Measurements from ENCODE around the gene TECPR2.

The TECPR2 gene

DNA sequence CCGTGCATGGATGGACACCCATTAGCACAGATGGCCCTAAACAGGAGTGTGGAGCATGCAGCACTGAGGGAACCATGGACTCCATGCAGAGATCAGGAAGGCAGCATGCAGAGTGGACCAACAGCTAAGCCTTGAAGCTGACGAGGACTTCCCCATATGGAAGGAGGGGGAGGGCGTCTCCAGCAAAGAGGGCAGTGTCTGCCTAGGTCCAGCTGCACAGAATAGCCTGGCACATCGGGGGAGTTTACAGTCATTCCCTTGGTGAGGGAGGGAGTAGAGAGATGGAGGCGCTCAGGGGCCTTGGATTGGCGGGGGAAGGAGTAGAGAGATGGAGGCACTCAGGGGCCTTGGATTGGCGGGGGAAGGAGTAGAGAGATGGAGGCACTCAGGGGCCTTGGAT, 82.3 kb downstream of the TECPR2 start:
- TF ChIP-seq, protein P1, sequence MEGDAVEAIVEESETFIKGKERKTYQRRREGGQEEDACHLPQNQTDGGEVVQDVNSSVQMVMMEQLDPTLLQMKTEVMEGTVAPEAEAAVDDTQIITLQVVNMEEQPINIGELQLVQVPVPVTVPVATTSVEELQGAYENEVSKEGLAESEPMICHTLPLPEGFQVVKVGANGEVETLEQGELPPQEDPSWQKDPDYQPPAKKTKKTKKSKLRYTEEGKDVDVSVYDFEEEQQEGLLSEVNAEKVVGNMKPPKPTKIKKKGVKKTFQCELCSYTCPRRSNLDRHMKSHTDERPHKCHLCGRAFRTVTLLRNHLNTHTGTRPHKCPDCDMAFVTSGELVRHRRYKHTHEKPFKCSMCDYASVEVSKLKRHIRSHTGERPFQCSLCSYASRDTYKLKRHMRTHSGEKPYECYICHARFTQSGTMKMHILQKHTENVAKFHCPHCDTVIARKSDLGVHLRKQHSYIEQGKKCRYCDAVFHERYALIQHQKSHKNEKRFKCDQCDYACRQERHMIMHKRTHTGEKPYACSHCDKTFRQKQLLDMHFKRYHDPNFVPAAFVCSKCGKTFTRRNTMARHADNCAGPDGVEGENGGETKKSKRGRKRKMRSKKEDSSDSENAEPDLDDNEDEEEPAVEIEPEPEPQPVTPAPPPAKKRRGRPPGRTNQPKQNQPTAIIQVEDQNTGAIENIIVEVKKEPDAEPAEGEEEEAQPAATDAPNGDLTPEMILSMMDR (IDR thresholded peaks at IDR 0.05; ENCODE audit: low read depth, low read length, missing control alignments): no peak
- no peak for DNase-seq (ENCODE audit: extremely low read depth, low read depth)
- no peak overlapping the region for H3K4me3 ChIP-seq (replicated peaks; ENCODE audit: low read depth, low read length)

DNA sequence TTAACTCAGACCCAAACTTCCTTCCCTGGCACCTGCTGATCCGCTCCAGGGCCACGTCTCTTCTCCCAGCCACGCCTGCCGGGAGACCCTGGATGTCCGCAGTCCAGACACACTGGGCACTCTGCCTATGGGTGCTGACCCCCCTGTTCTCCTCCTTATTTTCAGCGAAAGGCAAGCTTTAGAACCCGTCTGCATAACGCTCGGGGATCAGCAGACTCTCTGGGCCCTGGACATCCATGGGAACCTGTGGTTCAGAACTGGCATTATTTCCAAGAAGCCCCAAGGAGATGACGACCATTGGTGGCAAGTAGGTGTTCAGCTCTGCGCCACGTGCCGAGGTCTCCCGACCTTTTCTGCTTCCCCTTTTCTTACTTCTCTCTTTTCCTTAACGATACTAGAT, 82.9 kb downstream of the TECPR2 start:
- DNase-seq (ENCODE audit: extremely low read depth, low read depth): no peak
- TF ChIP-seq, protein P1 (IDR thresholded peaks at IDR 0.05; ENCODE audit: low read depth, low read length, missing control alignments): no peak
- H3K4me3 ChIP-seq (replicated peaks; ENCODE audit: low read depth, low read length): no peak overlapping the region

DNA sequence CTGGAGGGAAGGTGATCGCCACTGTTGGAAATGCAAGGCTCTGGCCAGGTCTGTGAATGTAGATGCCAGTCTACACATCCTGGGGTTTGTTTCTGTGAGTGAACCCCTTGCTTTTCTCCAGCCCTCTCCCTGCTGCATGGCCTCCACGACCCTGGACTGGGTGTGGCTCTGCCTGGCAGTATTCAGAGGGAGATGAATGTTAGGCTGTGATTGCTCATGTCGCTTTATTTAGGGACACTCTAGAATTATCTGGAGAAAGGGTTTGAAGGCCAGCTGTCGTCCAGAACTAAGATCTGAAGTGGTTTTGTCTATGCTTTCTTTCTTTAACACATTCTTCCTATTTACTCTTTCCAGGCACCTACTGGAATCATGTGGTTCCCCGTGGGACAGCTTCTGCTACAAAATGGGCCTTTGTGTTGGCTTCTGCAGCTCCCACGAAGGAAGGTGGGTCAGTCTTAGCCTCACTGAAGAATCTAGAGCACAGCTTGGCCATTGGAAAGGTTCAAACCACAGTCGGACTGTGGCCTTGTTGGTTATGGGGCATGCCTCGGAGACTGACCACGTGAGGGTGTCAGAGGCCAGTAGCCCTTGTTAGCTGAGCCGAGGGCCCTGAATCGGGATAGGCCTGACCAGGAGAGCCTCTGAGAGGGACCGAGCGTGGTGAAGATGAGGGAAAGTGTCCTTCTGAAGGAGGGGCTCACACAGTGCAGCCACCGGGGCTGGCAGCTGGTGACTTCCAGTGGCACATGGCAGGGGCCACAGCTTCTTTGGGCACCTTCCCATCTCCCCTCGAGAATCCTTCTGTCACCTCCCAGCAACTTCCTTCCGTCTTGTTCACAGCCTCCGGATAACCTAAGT, 87.7 kb downstream of the TECPR2 start:
- no peak for DNase-seq (ENCODE audit: extremely low read depth, low read depth)
- TF ChIP-seq, protein P1 (IDR thresholded peaks at IDR 0.05; ENCODE audit: low read depth, low read length, missing control alignments): no peak
- no peak overlapping the region for H3K4me3 ChIP-seq (replicated peaks; ENCODE audit: low read depth, low read length)

DNA sequence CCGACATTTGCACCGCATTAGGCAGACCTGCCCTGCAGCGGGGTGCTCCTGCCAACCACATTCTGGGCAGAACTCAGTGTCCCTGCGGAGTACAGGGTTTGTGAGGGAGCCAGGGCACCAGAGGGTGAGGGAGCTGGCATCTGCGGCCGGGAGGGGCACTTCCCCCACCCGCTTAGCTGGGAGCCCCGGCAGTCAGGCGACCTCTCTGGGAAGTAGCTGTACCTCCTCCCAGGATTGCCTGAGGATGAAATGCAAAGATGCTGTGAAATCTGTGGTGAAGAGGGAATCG, 88.3 kb downstream of the TECPR2 start:
- DNase-seq (ENCODE audit: extremely low read depth, low read depth): no peak
- H3K4me3 ChIP-seq (replicated peaks; ENCODE audit: low read depth, low read length): no peak overlapping the region

DNA sequence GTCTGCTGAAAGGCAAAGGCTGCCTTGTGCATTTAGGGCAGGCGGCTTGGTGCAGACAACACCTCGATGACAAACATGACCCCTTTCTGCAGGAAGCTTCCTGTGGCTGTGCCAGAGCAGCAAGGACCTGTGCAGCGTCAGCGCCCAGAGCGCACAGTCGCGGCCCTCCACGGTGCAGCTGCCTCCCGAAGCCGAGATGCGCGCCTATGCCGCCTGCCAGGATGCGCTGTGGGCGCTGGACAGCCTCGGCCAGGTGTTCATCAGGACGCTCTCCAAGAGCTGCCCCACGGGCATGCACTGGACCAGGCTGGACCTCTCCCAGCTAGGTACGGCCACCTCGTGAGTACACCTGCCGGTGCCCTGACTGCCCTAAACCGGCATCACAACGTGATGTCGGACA, 89.6 kb downstream of the TECPR2 start:
- no peak overlapping the region for H3K4me3 ChIP-seq (replicated peaks; ENCODE audit: low read depth, low read length)
- no peak for DNase-seq (ENCODE audit: extremely low read depth, low read depth)
- TF ChIP-seq, protein P1 (IDR thresholded peaks at IDR 0.05; ENCODE audit: low read depth, low read length, missing control alignments): no peak

More for the DNA sequence above, 88.3 kb downstream of the TECPR2 start:
- TF ChIP-seq, protein P1 (IDR thresholded peaks at IDR 0.05; ENCODE audit: low read depth, low read length, missing control alignments): no peak

DNA sequence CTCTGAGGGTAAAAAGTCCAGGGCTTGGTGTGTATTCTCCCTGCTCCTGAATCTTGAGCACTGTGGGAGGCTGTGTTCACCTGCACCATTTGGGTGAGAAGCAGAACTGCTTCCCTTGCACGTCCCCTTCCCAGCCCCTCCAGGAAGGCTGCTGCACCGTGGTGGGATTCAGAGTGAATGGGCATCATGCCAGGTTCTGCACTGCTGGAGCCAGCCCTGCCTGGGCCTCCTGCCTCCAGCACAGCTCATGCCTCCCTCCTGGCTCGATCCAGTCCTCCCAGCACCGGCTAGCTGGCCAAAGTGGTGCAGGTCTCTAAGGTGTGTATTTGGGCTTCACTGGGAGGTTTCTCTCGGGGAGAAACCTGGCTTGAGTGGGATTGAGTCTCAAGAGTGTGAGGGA, 92.0 kb downstream of the TECPR2 start:
- TF ChIP-seq, protein P1 (IDR thresholded peaks at IDR 0.05; ENCODE audit: low read depth, low read length, missing control alignments): no peak
- DNase-seq (ENCODE audit: extremely low read depth, low read depth): no peak
- no peak overlapping the region for H3K4me3 ChIP-seq (replicated peaks; ENCODE audit: low read depth, low read length)

DNA sequence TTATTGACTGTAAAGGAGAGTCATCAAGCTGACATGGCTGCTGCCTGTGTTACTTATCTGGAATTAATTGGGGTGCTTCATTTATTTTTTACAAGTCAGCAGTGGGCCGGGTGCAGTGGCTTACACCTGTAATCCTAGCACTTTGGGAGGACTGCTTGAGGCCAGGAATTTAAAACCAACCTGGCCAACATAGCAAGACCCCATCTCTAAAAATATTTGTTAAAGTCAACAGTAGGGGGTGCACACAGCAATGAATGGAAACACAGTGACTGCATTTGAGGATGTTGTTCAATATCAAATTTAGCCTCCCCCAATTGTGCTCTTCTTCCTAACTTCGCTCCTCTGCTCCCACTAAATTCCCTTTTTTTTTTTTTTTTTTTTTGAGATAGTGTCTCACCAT, 94.8 kb downstream of the TECPR2 start:
- TF ChIP-seq, protein P1 (IDR thresholded peaks at IDR 0.05; ENCODE audit: low read depth, low read length, missing control alignments): no peak
- no peak for DNase-seq (ENCODE audit: extremely low read depth, low read depth)
- H3K4me3 ChIP-seq (replicated peaks; ENCODE audit: low read depth, low read length): no peak overlapping the region

All from HFF-Myc (cell line).